B cell (primary cell): ENCODE measurements around the gene HEYL. TPM values are rescaled to one million over a fixed set of nuclear protein-coding genes. Genes with fewer than 3 reads are reported as not detected.

ENCODE experiments used
- ATAC-seq: fragments of 200-7000 bp; cut with Tn5 transposase; one replicate; pipeline ENCODE4 v1.10.0; 2021; ENCODE audit warnings: low read depth, mild to moderate bottlenecking, moderate number of reproducible peaks, moderate library complexity
- CTCF ChIA-PET: fragments of 350-600 bp; sonication (Branson Sonifier 250); formaldehyde crosslinking; loops from one replicate; lab custom pipeline; 2021; ENCODE audit warnings: antibody characterized with exemption, inconsistent platforms; lab: Charles Lee
- POLR2A ChIA-PET: fragments of 350-600 bp; sonication (Branson Sonifier 250); formaldehyde crosslinking; loops from one replicate; lab custom pipeline; 2021; ENCODE audit warnings: antibody characterized with exemption; lab: Charles Lee
- DNase-seq: peaks from one replicate; pipeline ENCODE4 v3.0.0; 2013
- H2AFZ ChIP-seq: 2 replicates; pipeline ENCODE4 v1.6.1; 2012; ENCODE audit warnings: mild to moderate bottlenecking, low read depth, low read length; ENCODE audit not compliant: insufficient read depth, poor library complexity, severe bottlenecking
- H3K27ac ChIP-seq, 2 donors: 1 replicate in 1 of 2; 2 replicates in 1 of 2; pipeline ENCODE4 v1.5.1; 2012 to 2013; ENCODE audit warnings: low read length in 2 of 2, mild to moderate bottlenecking in 2 of 2, moderate library complexity in 1 of 2
- H3K27me3 ChIP-seq, 4 experiments: fragments of 200-600 bp in 1 of 4; sonication (generic) in 1 of 4; replicated peaks in 1 of 4; 1 replicate in 2 of 4; 2 replicates in 2 of 4; pipeline versions ENCODE4 v1.6.1 to v1.7.0; 2013 to 2016; ENCODE audit warnings: low read length in 3 of 4, mild to moderate bottlenecking in 2 of 4, mixed read lengths in 1 of 4, moderate library complexity in 1 of 4; ENCODE audit not compliant: insufficient read depth in 4 of 4, control insufficient read depth in 3 of 4; ENCODE audit errors: control extremely low read depth in 1 of 4
- H3K36me3 ChIP-seq, 2 experiments: replicated peaks in 1 of 2; 1 replicate in 1 of 2; 2 replicates in 1 of 2; pipeline versions ENCODE4 v1.6.1 to v1.7.1; 2013; ENCODE audit warnings: low read length in 1 of 2; ENCODE audit not compliant: insufficient read depth in 2 of 2, control insufficient read depth in 1 of 2; ENCODE audit errors: control extremely low read depth in 1 of 2, extremely low read depth in 1 of 2
- H3K4me1 ChIP-seq, 2 donors: fragments of 200-600 bp in 1 of 2; sonication (generic) in 1 of 2; 1 replicate in 1 of 2; 2 replicates in 1 of 2; pipeline versions ENCODE4 v1.5.1 to v1.6.1; 2013 to 2017; ENCODE audit warnings: low read length in 2 of 2; ENCODE audit not compliant: control insufficient read depth in 2 of 2, insufficient read depth in 2 of 2
- H3K4me2 ChIP-seq: replicated peaks from 2 replicates; pipeline ENCODE3; 2012; ENCODE audit warnings: mild to moderate bottlenecking, low read depth, low read length; ENCODE audit not compliant: poor library complexity, severe bottlenecking
- H3K4me3 ChIP-seq, 5 experiments: fragments of 200-600 bp in 1 of 5; sonication (generic) in 1 of 5; 1 replicate in 3 of 5; 2 replicates in 2 of 5; pipeline versions ENCODE4 v1.5.1 to v1.7.0; 2011 to 2016; ENCODE audit warnings: low read length in 4 of 5, mild to moderate bottlenecking in 4 of 5, low read depth in 2 of 5, control low read depth in 1 of 5, moderate library complexity in 1 of 5; ENCODE audit not compliant: insufficient read depth in 1 of 5; ENCODE audit errors: control extremely low read depth in 1 of 5, extremely low read depth in 1 of 5
- H3K79me2 ChIP-seq: fragments of 200-600 bp; sonication (generic); one replicate; pipeline ENCODE4 v1.6.0; 2016; ENCODE audit warnings: low read length; ENCODE audit not compliant: control insufficient read depth, insufficient read depth
- H3K9ac ChIP-seq: fragments of 200-600 bp; sonication (generic); 2 replicates; pipeline ENCODE4 v1.6.1; 2017; ENCODE audit warnings: mild to moderate bottlenecking, low read length, moderate library complexity
- H3K9me3 ChIP-seq, 3 donors: one replicate each; pipeline versions ENCODE4 v1.6.1 to v1.7.1; 2013; ENCODE audit warnings: low read length in 2 of 3; ENCODE audit not compliant: control insufficient read depth in 2 of 3, insufficient read depth in 1 of 3; ENCODE audit errors: control extremely low read depth in 1 of 3
- H4K20me1 ChIP-seq: 2 replicates; pipeline ENCODE4 v1.6.0; 2012; ENCODE audit warnings: mild to moderate bottlenecking, low read length; ENCODE audit not compliant: insufficient read depth, control insufficient read depth, poor library complexity, severe bottlenecking
- H3K27ac Mint-ChIP-seq: one replicate; pipeline ENCODE4 v1.8.0; 2021; ENCODE audit warnings: mixed read lengths
- H3K27me3 Mint-ChIP-seq: one replicate; pipeline ENCODE4 v1.8.0; 2021; ENCODE audit warnings: mixed read lengths
- H3K4me1 Mint-ChIP-seq: one replicate; pipeline ENCODE4 v1.8.0; 2021; ENCODE audit warnings: mixed read lengths
- H3K4me3 Mint-ChIP-seq: one replicate; pipeline ENCODE4 v1.8.0; 2021; ENCODE audit warnings: mixed read lengths
- H3K9me3 Mint-ChIP-seq: one replicate; pipeline ENCODE4 v1.8.0; 2022; ENCODE audit warnings: mixed read lengths; ENCODE audit not compliant: insufficient read depth
- EZH2 ChIP-seq: IDR thresholded peaks from 2 replicates; pipeline ENCODE4 v1.6.1; 2012; ENCODE audit warnings: borderline replicate concordance, low read depth, mild to moderate bottlenecking, moderate library complexity, low read length; ENCODE audit not compliant: insufficient read depth, poor library complexity, severe bottlenecking
- WGBS: methylation state at CpG from one replicate; pipeline ENCODE4 v1.1.5; 2013; ENCODE audit warnings: missing lambda C conversion rate; ENCODE audit not compliant: insufficient coverage; 5-methylcytosine and 5-hydroxymethylcytosine counted together
- intact Hi-C: fragments of 100-400 bp; cut with micrococcal nuclease; formaldehyde crosslinking; loops from one replicate; pipeline ENCODE4 v1.10.0; 2022
- polyA plus RNA-seq: library from polyadenylated mRNA; depleted of rRNA; stranded (reverse); fragments of >200 nt; gene quantifications from 2 replicates; pipeline ENCODE4 v1.2.3, GENCODE V29; 2012
- total RNA-seq, 2 donors: library from RNA; stranded (reverse); fragments of 120-200 nt in 1 of 2; gene quantifications; 1 replicate in 1 of 2; 2 replicates in 1 of 2; pipeline versions ENCODE4 v1.2.3 to v1.2.4, GENCODE V29; 2013 to 2022
- TF ChIP-seq, protein P1 (sequence below): fragments of 200-600 bp; IDR thresholded peaks from one replicate; pipeline ENCODE4 v1.8.0; 2022; ENCODE audit warnings: antibody characterized with exemption, mild to moderate bottlenecking

Gene HEYL
- total and polyA plus RNA-seq, 2 donors (not counting 1 experiment from before 2014, with no cell fraction given), result 0.12 TPM; not detected in 1

DNA sequence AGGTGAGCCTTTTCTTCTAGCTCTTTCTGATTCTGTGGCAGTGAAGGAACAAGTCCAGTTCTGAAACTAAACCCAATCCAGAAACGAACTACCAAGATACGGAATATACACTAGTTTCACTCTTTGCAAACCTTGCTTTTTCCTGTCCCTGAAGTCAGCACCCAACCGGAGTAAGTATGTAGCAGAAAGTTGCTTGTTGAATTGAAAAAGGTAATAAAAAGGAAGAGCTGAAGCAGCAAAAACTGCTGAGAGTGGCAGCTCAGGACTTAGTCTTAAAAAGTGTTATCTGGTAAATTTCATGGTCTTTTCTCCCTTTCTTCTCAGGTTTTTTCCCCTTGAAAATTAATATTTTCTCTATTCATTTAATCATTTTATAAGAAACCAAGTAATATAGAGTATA lies 41.9 kb upstream of the HEYL start:
- no peak for TF ChIP-seq EZH2
- TF ChIP-seq, protein P1, sequence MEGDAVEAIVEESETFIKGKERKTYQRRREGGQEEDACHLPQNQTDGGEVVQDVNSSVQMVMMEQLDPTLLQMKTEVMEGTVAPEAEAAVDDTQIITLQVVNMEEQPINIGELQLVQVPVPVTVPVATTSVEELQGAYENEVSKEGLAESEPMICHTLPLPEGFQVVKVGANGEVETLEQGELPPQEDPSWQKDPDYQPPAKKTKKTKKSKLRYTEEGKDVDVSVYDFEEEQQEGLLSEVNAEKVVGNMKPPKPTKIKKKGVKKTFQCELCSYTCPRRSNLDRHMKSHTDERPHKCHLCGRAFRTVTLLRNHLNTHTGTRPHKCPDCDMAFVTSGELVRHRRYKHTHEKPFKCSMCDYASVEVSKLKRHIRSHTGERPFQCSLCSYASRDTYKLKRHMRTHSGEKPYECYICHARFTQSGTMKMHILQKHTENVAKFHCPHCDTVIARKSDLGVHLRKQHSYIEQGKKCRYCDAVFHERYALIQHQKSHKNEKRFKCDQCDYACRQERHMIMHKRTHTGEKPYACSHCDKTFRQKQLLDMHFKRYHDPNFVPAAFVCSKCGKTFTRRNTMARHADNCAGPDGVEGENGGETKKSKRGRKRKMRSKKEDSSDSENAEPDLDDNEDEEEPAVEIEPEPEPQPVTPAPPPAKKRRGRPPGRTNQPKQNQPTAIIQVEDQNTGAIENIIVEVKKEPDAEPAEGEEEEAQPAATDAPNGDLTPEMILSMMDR, result no peak
- no CpG with 5 or more reads among the region's 3 CpGs for WGBS
- Histone ChIP-seq H3K27ac (no peak overlapping the region), H3K4me2 (no peak overlapping the region), H3K9me3 (peaks cover 0 to 7% (median 0%) of the 10 kb centered on the region in 3 donors), H3K9ac (no peak overlapping the region), H3K79me2 (no peaks in the 10 kb centered on the region), H3K4me3 (no peak overlapping the region), H3K36me3 (no peaks in the 10 kb centered on the region), H3K4me1 (peaks cover 0 to 4% of the 10 kb centered on the region in 2 donors), H3K27me3 (peaks cover 0 to 37% (median 15%) of the 10 kb centered on the region in 4 experiments), H4K20me1 (no peaks in the 10 kb centered on the region), H2AFZ (no peak overlapping the region)
- intact Hi-C loops, result no loop called here
- ATAC-seq (no peak), DNase-seq (no peak)
- CTCF ChIA-PET, result interaction anchor here (0.6 to 2.5 kb wide), 5 partner anchors 9 to 313 kb away, joined by 3 to 11 read pairs (median 4); partner anchors contain the start of gene NT5C1A
- H3K4me1 Mint-ChIP-seq, result peaks cover 2% of the 10 kb centered on the region
- peaks cover 43% of the 10 kb centered on the region for H3K27me3 Mint-ChIP-seq
- POLR2A ChIA-PET, result no interaction called here
- H3K9me3 Mint-ChIP-seq, result no peaks in the 10 kb centered on the region
- no peak overlapping the region for H3K4me3 Mint-ChIP-seq
- no peak overlapping the region for H3K27ac Mint-ChIP-seq

DNA sequence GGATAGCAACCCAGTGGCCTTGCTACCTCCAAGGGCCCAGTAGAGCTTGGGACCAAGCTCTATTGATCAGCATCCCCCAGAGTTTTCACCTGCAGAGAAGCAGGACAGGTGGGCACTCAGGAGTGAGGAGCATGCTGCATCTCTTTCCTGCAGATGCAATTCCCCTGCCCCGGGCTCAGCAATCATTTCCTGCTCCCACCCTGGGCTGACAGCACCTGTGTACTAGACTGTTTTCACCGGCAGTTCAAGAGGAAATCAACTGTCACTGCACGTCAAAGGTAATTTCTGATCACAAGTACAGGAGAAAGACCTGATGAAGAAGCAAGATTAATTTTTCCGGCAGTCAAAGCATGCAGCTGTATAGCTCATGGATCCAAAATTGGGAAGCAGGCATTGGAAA lies 41.3 kb upstream of the HEYL start:
- DNase-seq (no peak), ATAC-seq (no peak)
- peaks cover 0 to 4% of the 10 kb centered on the region in 2 donors for H3K4me1 ChIP-seq
- ChIA-PET CTCF (interaction anchor here (1.3 to 2.5 kb wide), 3 partner anchors 9 to 27 kb away, joined by 4 to 11 read pairs (median 8); partner anchors contain the start of gene NT5C1A), POLR2A (no interaction called here)
- no peak overlapping the region for H3K4me2 ChIP-seq
- intact Hi-C loops, result no loop called here
- no peaks in the 10 kb centered on the region for H3K79me2 ChIP-seq
- WGBS, result 33% methylated on average over 4 of the region's 4 CpGs
- no peak overlapping the region for H2AFZ ChIP-seq
- H4K20me1 ChIP-seq, result no peaks in the 10 kb centered on the region
- H3K27me3 ChIP-seq, result peaks cover 0 to 37% (median 15%) of the 10 kb centered on the region in 4 experiments
- H3K9me3 ChIP-seq, result peaks cover 0 to 7% (median 0%) of the 10 kb centered on the region in 3 donors
- Mint-ChIP-seq H3K27ac (no peak overlapping the region), H3K9me3 (no peaks in the 10 kb centered on the region), H3K27me3 (peaks cover 41% of the 10 kb centered on the region), H3K4me3 (no peak overlapping the region), H3K4me1 (peaks cover 2% of the 10 kb centered on the region)
- TF ChIP-seq EZH2, result no peak
- TF ChIP-seq, protein P1, result no peak
- no peak overlapping the region for H3K27ac ChIP-seq
- H3K36me3 ChIP-seq, result no peaks in the 10 kb centered on the region
- H3K9ac ChIP-seq, result no peak overlapping the region
- H3K4me3 ChIP-seq, result no peak overlapping the region
